ENCODE data around the gene AIDA. TPM values are rescaled to one million over a fixed set of nuclear protein-coding genes. Genes with fewer than 3 reads are reported as not detected.

Gene AIDA
- total RNA-seq, 2 donors from 2014 or later = 36.7 to 61.4 TPM

GRCh38 chr1:222739929-222740328, 27.6 kb upstream of the AIDA start:
- Histone ChIP-seq H3K4me1 (replicated peaks) (no peaks in the 10 kb centered on the region), H3K27ac (no peak overlapping the region), H3K36me3 (no peaks in the 10 kb centered on the region), H3K9me3 (no peaks in the 10 kb centered on the region), H3K4me3 (no peak overlapping the region), H3K27me3 (replicated peaks; ENCODE audit: insufficient read depth) (no peaks in the 10 kb centered on the region)
- WGBS = 69% methylated on average over 1 of the region's 1 CpG
- TF ChIP-seq CTCF (IDR thresholded peaks at IDR 0.05) (no peak), POLR2A (IDR thresholded peaks at IDR 0.05) (no peak), POLR2AphosphoS5 (IDR thresholded peaks at IDR 0.05) (no peak)
- DNase-seq (ENCODE audit: low spot score) = no peak
- intact Hi-C loops (cut with DNase I) = loop anchor here (5.0 to 10.0 kb wide), 3 partner anchors 342 to 945 kb away; no protein-coding TSS in a partner anchor

GRCh38 chr1:222739465-222739864, 27.2 kb upstream of the AIDA start:
- H3K36me3 ChIP-seq = no peaks in the 10 kb centered on the region
- TF ChIP-seq CTCF (IDR thresholded peaks at IDR 0.05) (no peak), POLR2A (IDR thresholded peaks at IDR 0.05) (no peak), POLR2AphosphoS5 (IDR thresholded peaks at IDR 0.05) (no peak)
- H3K4me1 ChIP-seq (replicated peaks) = no peaks in the 10 kb centered on the region
- no peak overlapping the region for H3K4me3 ChIP-seq
- no peak overlapping the region for H3K27ac ChIP-seq
- no peaks in the 10 kb centered on the region for H3K9me3 ChIP-seq
- WGBS = 64% methylated on average over 2 of the region's 2 CpGs
- no peak for DNase-seq (ENCODE audit: low spot score)
- no peaks in the 10 kb centered on the region for H3K27me3 ChIP-seq (replicated peaks; ENCODE audit: insufficient read depth)
- intact Hi-C loops (cut with DNase I) = loop anchor here (5.0 kb wide), 2 partner anchors 343 to 383 kb away; no protein-coding TSS in a partner anchor

GRCh38 chr1:222736972-222737371, 24.7 kb upstream of the AIDA start, which contains the start of gene FAM177B:
Gene FAM177B (plus strand): TSS chr1:222737202. CDS start chr1:222746546, 9,344 bp downstream.
- H3K4me1 ChIP-seq (replicated peaks) = no peaks in the 10 kb centered on the region
- TF ChIP-seq CTCF (IDR thresholded peaks at IDR 0.05) = no peak
- peak; percentile 24 for TF ChIP-seq POLR2AphosphoS5 (IDR thresholded peaks at IDR 0.05)
- no peak for TF ChIP-seq POLR2A (IDR thresholded peaks at IDR 0.05)
- peak within 1 kb of the TSS in 1 of 2 donors; percentile 10 for H3K27ac ChIP-seq
- no peaks in the 10 kb centered on the region for H3K36me3 ChIP-seq
- no peak for DNase-seq (ENCODE audit: low spot score)
- H3K4me3 ChIP-seq = no peak within 1 kb of the TSS
- H3K9me3 ChIP-seq = no peaks in the 10 kb centered on the region
- whole genome bisulfite sequencing = 29% methylated on average over 1 of the region's 1 CpG
- H3K27me3 ChIP-seq (replicated peaks; ENCODE audit: insufficient read depth) = no peaks in the 10 kb centered on the region
- intact Hi-C loops (cut with DNase I) = loop anchor here (5.0 kb wide), 2 partner anchors 345 to 385 kb away; no protein-coding TSS in a partner anchor

GRCh38 chr1:222736470-222736869, 24.2 kb upstream of the AIDA start:
- Histone ChIP-seq H3K4me3 (no peak overlapping the region), H3K4me1 (replicated peaks) (no peaks in the 10 kb centered on the region), H3K27ac (peak overlapping the region in 1 of 2 donors; percentile 10), H3K9me3 (no peaks in the 10 kb centered on the region), H3K27me3 (replicated peaks; ENCODE audit: insufficient read depth) (no peaks in the 10 kb centered on the region), H3K36me3 (no peaks in the 10 kb centered on the region)
- intact Hi-C loops (cut with DNase I) = loop anchor here (5.0 kb wide), 2 partner anchors 346 to 386 kb away; no protein-coding TSS in a partner anchor
- DNase-seq (ENCODE audit: low spot score) = no peak
- WGBS = 64% methylated on average over 5 of the region's 5 CpGs
- TF ChIP-seq POLR2AphosphoS5 (IDR thresholded peaks at IDR 0.05) (no peak), POLR2A (IDR thresholded peaks at IDR 0.05) (no peak), CTCF (IDR thresholded peaks at IDR 0.05) (no peak)

- no peak overlapping the region for H3K4me3 ChIP-seq
- TF ChIP-seq POLR2AphosphoS5 (IDR thresholded peaks at IDR 0.05) = no peak
- TF ChIP-seq POLR2A (IDR thresholded peaks at IDR 0.05) = no peak
- TF ChIP-seq CTCF (IDR thresholded peaks at IDR 0.05) = no peak
- no peaks in the 10 kb centered on the region for H3K36me3 ChIP-seq
- intact Hi-C loops (cut with DNase I) = loop anchor here (5.0 kb wide), 2 partner anchors 348 to 388 kb away; no protein-coding TSS in a partner anchor
- no peak overlapping the region for H3K27ac ChIP-seq
- no peaks in the 10 kb centered on the region for H3K27me3 ChIP-seq (replicated peaks; ENCODE audit: insufficient read depth)
- H3K4me1 ChIP-seq (replicated peaks) = no peaks in the 10 kb centered on the region
- DNase-seq (ENCODE audit: low spot score) = no peak
- H3K9me3 ChIP-seq = no peaks in the 10 kb centered on the region
- WGBS = 84% methylated on average over 1 of the region's 1 CpG
These were observed 22.4 kb upstream of the AIDA start for GRCh38 chr1:222734740-222735139.
